Dedifferentiated amniotic fluid mesenchymal stem cell (primary cell): ENCODE results near the gene DEUP1.
A peak's percentile ranks its signal among the peaks of the same experiment; 100 is the strongest.
"Not testable (repeated sequence)": the region's sequence is repeated elsewhere in the genome, so short reads cannot be mapped to it uniquely, and the experiment has no call there.

ENCODE experiments used
- DNase-seq: peaks from one replicate; pipeline ENCODE4 v3.0.0-alpha.2; 2016; ENCODE audit errors: extremely low spot score

DEUP1 gene

GRCh38 chr11:93350835-93351234, 20.3 kb downstream of the DEUP1 start:
- no peak for DNase-seq

- DNase-seq = no peak
These were observed 28.9 kb downstream of the DEUP1 start for GRCh38 chr11:93359396-93359795.

GRCh38 chr11:93361435-93361834, 30.9 kb downstream of the DEUP1 start:
- no peak for DNase-seq

- no peak for DNase-seq
These were observed 37.5 kb downstream of the DEUP1 start for GRCh38 chr11:93368022-93368421.

- no peak for DNase-seq
These were observed 39.7 kb downstream of the DEUP1 start for GRCh38 chr11:93370260-93370659.

GRCh38 chr11:93389737-93390136, 59.2 kb downstream of the DEUP1 start:
- peak; percentile 11 for DNase-seq

GRCh38 chr11:93392867-93393266, 62.3 kb downstream of the DEUP1 start:
- peak; percentile 12 for DNase-seq

- no peak for DNase-seq
These were observed 62.8 kb downstream of the DEUP1 start for GRCh38 chr11:93393386-93393785.

GRCh38 chr11:93394488-93394887, 63.9 kb downstream of the DEUP1 start:
- DNase-seq = peak; percentile 13

GRCh38 chr11:93396316-93396715, 65.8 kb downstream of the DEUP1 start:
- DNase-seq = peak; percentile 53

- DNase-seq = peak; percentile 13
These were observed 73.4 kb downstream of the DEUP1 start for GRCh38 chr11:93403930-93404329.

GRCh38 chr11:93407777-93408401, 77.3 kb downstream of the DEUP1 start:
- peak; percentile 8 for DNase-seq

GRCh38 chr11:93410441-93410840, 79.9 kb downstream of the DEUP1 start:
- peak; percentile 12 for DNase-seq

GRCh38 chr11:93411705-93412104, 81.2 kb downstream of the DEUP1 start:
- no peak for DNase-seq

- DNase-seq = no peak
These were observed 101.7 kb downstream of the DEUP1 start for GRCh38 chr11:93432247-93432646.

GRCh38 chr11:93443232-93443631, 112.7 kb downstream of the DEUP1 start:
- not testable (repeated sequence) for DNase-seq

- no peak for DNase-seq
These were observed 114.1 kb downstream of the DEUP1 start for GRCh38 chr11:93444617-93445073.

GRCh38 chr11:93458286-93458685, 127.7 kb downstream of the DEUP1 start:
- DNase-seq = no peak

GRCh38 chr11:93463666-93464065, 133.1 kb downstream of the DEUP1 start:
- not testable (repeated sequence) for DNase-seq

GRCh38 chr11:93464927-93465540, 134.5 kb downstream of the DEUP1 start:
- no peak for DNase-seq

GRCh38 chr11:93467054-93467453, 136.5 kb downstream of the DEUP1 start:
- DNase-seq = no peak

- DNase-seq = no peak
These were observed 137.7 kb downstream of the DEUP1 start for GRCh38 chr11:93468290-93468689.

- DNase-seq = no peak
These were observed 143.6 kb downstream of the DEUP1 start for GRCh38 chr11:93474123-93474522.

GRCh38 chr11:93476796-93477195, 146.3 kb downstream of the DEUP1 start:
- DNase-seq = peak; percentile 54
